Activated CD8-positive, alpha-beta memory T cell treated with anti-CD3 and anti-CD28 coated beads for 48 hours (primary cell): Measurements from ENCODE around the gene PTPRN.
"Not testable (repeated sequence)": the region's sequence is repeated elsewhere in the genome, so short reads cannot be mapped to it uniquely, and the experiment has no call there.

ENCODE experiments used
- DNase-seq, 3 experiments: peaks; one replicate each; pipeline ENCODE4 v3.0.0-alpha.2; 2020; ENCODE audit warnings: low read depth in 2 of 3, low spot score in 2 of 3

The PTPRN gene

GRCh38 chr2:219271021-219271420 is 38.2 kb downstream of the PTPRN start:
- no peak for DNase-seq

GRCh38 chr2:219270055-219270372 is 39.2 kb downstream of the PTPRN start:
- DNase-seq = no peak

GRCh38 chr2:219269362-219270054 is 39.7 kb downstream of the PTPRN start:
- no peak for DNase-seq

DNA sequence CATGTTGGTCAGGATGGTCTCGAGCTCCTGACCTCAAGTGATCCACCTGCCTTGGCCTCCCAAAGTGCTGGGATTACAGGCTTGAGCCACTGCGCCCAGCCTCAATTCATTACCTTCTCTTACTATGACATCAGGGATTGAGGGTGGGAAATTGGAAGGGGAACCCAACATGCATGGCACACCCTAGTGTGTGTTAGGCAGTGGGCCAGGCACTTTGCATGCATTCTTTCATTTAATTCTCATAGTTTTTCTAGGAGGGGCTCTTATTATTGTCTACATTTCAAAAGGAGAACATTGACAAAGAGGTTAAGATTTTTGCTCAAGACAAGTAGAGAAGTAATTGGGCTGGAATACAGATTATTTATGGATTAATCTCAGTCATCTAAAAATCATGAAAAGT is 40.9 kb downstream of the PTPRN start:
- DNase-seq = no peak

GRCh38 chr2:219266886-219267285 is 42.3 kb downstream of the PTPRN start:
- DNase-seq = no peak

DNA sequence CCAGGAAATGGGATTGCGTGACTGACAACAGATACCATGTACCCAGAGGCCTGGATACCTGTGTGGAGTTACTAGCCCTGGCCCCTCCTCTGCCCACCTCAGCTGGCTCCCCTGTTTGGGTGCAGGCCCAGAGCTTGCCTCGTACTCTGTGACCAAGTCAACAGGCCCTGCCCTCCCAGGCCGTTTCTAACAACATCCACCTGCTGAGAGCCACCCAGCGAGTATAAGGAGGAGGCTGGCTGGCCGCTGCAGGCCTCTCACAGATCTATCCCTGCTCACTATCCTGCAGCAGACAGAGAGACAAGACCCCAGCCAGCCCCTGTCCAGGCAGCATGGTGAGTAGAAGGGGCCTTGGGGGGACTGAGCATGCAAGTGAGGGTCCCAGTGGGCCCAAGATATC is 43.0 kb downstream of the PTPRN start:
- DNase-seq = no peak

GRCh38 chr2:219261024-219261855 is 48.0 kb downstream of the PTPRN start:
- no peak for DNase-seq

- DNase-seq = not testable (repeated sequence)
Observed at GRCh38 chr2:219258942-219259341, 50.3 kb downstream of the PTPRN start.

DNA sequence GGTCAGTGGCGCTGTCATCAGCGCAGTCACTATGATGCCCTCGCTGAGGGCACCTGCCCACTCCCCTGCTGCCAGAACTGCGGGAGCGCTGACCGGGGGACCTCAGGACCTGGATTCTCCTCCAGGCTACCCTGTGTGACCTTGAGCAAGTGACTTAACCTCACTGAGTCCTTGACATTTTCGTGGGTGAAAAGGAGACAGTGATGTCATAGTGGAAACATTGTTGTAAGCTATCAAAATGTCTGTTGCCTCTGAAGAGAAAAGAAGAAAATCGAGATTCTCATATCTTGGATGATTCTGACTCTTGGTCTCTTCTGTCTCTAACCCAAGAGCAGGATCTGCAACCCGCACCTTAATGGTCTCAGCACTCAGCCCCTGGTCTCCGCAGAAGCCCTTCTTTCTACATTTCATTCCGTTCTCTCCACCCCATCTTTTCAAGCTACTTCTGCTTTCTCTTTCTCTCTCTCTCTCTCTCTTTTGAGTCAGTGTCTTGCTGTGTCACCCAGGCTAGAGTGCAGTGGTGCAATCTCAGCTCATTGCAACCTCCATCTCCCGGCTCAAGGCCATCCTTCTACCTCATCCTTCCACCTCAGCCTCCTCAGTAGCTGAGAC is 54.5 kb downstream of the PTPRN start:
- DNase-seq = peak in 1 of 3 experiments; percentile 37

GRCh38 chr2:219253753-219254589 is 55.2 kb downstream of the PTPRN start, which contains the start of gene TUBA4A:
Gene TUBA4A, minus strand, starts transcription at chr2:219253918. Its CDS starts 60 bp downstream, at chr2:219253858.
- DNase-seq = peak; percentile 78 to 86 (median 79)

DNA sequence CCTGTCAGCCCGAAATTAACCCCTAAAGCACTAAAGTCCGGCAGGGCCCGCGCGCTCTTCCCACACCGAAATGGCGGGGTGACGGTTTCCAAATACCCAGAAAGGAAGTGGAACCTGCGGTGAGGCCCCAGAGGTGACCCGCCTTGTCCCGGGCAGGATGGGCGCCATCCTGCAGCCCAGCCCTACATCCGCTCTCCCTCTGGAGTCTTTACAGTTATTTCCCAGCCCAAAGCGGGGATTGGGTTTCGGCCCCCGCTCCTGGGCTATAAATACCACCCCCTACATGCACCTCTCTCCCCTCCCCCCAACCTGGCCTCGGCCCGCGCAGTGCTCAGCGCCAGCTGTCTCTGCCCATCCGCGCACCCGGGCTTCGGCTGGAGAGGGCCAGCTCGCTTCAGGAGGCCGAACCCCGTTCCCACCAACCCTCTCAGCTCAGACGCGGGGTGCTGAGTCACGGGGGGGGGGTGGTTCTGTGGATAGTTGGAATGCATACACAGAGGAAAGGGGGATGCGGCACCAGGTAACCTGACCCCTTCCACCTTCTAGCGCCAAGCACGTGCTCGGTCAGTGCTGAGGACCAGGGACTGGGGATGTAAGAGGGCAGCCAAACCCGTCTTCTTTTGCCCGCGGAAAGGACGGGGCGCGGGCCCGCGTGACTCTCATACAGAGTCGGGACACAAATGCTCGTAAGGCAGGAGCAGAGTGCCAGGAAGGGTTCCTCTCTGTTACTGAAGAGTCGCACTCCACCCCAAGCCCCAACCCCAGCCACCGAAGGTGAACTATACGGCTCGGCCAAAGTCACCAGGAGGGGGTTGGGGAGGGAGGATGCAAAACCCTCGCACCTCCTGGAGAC is 56.1 kb downstream of the PTPRN start, which contains the start of gene TUBA4B:
TSS of gene TUBA4B (plus strand) at position 344 of the 853 bp plus-strand sequence. CDS start at position 509, 165 bp downstream.
- peak in 1 of 3 experiments; percentile 27 for DNase-seq

DNA sequence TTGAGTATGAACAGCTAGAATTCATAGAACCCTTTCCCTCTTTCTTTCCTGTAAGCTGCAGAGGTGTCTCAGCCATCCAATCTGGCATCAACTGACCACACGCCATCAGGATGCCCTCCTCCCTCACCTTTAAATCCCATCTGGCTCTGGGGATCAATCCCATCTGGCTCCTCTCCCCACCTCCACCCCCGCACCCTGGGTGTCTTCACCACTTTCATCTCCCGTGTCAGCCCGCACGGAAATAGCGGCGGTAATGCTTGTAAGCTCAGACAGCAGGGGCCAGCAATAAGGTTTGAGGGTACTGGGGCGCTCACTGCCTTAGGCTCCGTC is 56.7 kb downstream of the PTPRN start:
- DNase-seq = peak in 1 of 3 experiments; percentile 16

GRCh38 chr2:219252084-219252483 is 57.1 kb downstream of the PTPRN start:
- DNase-seq = no peak

- DNase-seq = no peak
Observed at GRCh38 chr2:219251656-219252055, 57.5 kb downstream of the PTPRN start.

- no peak for DNase-seq
Observed at GRCh38 chr2:219250049-219250781, 59.0 kb downstream of the PTPRN start.

DNA sequence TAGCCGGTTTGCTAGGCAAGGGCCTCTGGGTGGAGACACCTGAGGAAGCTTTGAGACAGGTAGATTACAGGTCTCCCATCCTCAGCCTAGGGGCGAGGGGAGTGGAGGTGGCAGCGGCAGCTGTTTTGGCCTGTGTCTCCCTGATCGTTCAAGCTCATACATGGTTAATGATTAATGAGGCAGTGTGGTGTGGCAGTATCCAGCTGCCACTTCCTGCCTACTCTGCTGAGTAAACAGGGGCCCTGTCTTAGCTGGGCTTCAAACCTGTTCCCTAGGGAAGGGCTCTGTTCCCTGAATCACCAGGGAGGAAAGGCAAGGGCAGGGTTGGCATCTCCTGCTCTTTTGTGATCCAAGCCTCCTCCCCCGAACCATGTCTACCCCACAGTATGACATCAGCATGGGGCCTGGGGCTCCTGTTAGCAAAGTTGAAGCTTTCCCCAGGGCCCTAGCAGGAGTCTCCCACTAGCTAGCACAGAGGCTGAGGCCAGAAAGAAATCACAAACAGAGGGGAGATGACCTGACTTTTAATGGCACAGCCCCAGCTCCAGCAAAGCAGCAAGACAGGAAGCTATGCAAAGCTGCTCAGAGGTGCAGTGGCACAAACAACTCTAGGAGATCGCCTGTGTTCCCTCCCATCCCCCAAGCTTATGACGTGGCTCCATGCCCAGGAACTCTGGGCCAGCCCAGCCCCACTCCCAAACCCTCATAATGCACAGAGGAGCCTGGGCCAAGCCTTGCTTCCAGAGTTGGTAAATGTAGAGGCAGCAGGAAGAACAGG is 59.8 kb downstream of the PTPRN start:
- no peak for DNase-seq

DNA sequence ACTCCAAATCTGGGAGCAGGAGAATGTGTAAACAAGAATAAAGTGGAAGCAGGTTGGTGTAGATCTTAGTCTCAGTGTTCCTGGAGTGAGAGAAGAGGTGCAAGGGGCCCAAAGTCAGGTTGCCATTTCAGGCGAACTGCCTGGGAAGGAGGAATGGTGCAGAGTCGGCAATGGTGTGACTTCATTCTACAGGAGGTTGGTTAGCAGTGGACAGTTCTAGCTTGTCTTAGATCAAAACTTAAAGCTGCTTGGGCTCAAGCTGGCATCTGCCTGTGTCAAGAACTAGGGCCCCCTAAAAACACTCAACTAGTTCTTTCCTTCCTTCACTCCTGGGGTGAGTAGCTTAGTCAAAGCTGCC is 60.4 kb downstream of the PTPRN start:
- no peak for DNase-seq

DNA sequence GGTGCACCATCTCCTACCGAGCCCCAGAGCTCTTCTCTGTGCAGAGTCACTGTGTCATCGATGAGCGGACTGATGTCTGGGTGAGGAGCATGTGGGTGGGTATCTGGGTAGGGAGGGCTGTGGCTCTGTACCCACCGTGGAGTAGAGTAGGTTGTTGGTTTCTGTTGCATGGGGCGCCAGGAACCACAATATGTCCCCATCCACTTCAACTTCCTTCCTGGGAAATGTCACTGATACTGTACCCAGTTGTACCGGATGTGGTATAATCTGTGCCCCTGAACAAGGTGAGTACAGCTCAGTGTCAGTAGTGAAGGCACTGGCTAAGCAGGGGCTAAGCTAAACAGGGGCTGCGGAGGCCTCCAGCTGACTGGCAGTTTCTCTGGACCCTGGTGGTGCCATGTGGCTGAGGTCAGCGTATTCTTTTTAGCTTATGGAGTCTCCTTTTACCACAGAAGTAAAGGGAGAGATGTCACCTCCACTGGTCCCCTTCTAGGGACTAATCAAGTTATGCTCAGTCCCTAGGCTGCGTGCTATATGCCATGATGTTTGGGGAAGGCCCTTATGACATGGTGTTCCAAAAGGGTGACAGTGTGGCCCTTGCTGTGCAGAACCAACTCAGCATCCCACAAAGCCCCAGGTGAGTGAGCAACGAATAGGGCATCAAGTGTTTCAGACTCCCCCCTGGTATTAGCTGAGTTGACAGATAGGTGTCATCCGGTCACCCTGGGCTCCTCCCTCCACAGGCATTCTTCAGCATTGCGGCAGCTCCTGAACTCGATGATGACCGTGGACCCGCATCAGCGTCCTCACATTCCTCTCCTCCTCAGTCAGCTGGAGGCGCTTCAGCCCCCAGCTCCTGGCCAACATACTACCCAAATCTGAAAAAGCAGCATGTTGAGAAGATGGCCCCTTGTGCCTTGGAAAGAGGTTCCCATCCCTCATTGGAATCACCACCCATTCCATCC is 61.2 kb downstream of the PTPRN start:
- DNase-seq = peak in 2 of 3 experiments; percentile 12 to 28
